ENCODE measurements around the gene MYO5C.
"Not testable (repeated sequence)": the region's sequence is repeated elsewhere in the genome, so short reads cannot be mapped to it uniquely, and the experiment has no call there.

The MYO5C gene

DNA sequence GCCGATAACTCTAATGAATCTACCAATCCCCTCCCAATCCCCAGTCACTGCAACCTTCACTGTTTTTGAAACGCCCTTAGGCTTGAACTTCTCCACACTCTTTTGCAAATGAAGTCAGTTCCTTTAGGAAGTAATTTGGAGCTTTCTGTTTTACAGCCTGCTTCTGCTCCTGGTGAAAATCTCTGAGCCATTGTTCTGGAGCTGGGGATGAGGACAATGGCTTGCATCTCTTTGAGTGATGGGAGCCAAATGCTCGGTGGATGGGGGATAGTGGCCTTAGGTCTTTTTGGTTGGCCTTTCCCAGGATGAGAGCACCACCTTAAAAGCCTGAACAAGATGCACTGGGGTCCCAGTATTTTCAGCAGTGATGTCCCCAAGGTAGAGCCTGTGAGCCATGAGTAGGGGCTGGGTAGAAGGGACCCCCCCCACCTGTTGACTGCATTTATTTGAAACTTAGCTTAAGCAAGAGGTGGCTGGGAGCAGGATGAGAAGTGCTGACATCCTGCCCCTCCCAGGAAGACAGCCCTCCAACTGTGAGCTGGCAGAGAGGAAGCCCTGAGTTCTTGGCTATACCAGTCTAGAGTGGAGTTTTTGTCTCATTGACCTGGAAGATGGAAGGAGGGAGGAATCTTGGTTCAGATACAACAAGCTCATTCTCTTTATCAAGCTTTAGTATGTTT, 7.6 kb upstream of the MYO5C start:
- DNase-seq = no peak

DNA sequence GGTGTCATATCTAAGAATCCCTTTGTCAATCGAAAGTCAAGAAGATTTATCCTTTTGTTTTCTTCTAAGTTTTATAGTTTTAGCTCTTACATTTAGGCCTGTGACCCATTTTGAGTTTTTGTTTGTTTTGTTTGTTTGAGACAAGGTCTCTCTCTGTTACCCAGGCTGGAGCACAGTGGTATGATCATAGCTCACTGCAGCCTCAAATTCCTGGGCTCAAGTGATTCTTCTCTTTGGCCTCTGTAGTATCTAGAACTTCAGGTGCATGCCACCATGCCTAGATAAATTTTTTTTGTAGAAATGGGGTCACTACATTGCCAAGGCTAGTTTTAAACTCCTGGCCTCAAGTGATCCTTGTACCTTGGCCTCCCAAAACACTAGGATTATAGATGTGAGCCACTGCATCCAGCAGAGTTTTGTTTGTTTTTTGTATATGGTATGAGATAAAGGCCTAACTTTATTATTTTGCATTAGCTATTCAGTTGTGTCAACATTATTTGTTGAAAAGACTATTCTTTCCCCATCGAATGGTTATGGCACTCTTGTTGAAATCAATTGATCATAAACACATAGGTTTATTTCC, 5.8 kb upstream of the MYO5C start:
- no peak for DNase-seq

DNA sequence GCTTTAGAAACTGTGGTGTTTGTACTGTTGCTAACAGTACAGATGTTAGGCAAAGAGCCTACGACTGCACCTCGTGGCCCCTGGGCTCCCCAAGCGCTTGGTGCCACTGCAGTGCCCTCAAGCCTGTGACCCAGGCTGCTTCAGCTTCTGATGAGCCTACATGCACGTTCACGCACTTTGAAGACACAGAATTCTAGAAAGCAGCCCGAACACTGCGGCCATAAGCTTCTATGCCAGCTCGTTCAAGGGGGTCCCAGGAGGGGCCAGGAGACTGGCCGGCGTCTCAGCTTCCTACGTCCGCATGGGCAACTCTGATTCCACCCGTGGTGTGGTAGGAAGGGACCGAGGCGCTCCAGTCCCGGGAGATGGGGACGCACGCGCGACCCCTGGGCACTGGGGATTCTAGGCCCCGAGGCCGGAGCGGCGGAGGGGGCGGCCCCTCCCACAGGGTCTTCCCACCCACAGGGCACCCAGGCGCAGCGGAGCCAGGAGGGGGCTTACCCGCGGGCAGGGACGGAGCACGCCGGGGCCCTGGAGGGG, 653 bp downstream of the MYO5C start:
- DNase-seq = no peak

DNA sequence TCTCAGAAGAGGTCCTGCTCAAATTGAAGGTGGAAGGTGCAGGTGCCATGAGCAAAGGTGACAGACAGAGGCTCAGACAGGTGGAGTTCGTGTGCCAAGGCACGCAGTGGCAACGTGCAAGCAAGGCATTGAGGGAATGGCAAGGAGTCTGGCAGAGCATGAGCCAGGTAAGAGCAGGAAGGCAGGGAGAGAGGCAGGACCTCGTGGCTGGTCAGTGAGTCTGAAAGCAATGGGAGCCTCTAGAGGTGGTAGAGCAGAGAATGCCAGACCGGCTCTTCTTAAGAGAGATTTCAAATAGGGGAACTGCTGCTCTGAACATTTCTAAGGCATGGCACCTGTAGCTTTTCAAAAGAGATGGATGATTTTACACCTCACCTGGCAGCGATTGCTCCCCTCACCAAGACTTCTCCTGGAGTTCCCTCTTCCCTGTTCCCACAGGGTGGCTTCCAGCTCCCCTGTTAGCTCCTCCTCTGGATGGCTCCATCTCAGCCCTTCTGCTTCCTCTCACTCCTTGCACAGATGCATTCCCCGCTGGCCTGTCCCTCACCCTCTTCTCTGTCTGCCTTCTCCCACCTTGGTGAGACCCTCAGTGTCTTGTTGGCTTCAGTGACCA, 2.7 kb downstream of the MYO5C start:
- no peak for DNase-seq

DNA sequence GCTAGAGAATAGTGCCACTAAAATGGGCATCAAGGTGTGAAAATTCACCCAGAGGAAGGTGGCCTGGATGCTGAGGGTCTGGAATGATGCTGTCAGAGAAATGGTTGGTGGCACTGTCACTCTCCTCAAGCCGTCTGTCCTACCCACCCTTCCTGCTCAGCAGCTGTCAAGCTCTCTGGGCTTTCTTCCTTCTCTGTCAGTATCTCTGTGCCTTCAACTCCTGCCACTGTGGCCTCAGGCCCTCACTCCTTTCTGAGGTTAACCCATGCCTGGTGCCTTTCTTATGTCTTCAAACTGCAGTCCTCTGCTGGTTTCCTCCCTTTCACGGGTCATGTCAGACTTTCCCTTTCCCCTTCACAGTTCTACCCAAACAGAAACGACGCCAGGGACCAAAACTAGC, 4.4 kb downstream of the MYO5C start:
- DNase-seq = no peak

DNA sequence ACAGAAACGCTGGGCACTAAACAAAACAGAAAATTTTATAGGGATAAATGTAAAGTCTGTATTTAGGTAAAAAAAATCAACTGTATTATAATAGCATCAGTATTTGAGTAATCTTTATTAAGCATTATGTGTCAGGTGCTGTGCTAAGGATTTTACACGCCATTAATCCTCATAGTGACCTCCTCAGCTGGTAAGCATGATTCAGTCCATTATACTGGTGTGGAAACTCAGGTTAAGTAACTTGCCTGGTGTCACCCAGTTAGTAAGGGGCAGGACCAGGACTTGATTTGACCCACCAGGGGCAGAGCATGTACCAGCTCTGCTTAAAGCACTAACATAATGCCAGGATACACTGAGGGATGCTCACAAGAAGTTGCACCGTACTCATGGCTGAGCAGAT, 4.8 kb downstream of the MYO5C start:
- DNase-seq = no peak

DNA sequence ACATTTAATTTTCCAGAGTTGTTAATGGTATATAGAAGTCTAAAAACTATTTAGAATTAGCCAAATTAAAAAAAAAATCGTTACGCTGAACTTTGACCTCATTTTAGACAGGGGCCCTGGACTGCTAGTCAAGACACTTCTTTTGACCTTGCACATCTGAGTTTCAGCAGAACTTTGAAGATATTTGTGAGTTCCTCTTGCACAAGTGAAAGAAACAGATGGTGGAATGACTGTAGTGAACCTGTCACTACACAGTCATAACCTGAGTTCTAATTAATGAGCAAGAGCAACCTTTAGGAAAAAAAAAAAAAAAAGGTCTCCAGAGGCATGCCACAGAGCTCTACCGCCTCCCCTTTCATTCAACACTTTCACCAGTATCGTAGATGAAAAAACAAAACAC, 5.3 kb downstream of the MYO5C start:
- DNase-seq = no peak

DNA sequence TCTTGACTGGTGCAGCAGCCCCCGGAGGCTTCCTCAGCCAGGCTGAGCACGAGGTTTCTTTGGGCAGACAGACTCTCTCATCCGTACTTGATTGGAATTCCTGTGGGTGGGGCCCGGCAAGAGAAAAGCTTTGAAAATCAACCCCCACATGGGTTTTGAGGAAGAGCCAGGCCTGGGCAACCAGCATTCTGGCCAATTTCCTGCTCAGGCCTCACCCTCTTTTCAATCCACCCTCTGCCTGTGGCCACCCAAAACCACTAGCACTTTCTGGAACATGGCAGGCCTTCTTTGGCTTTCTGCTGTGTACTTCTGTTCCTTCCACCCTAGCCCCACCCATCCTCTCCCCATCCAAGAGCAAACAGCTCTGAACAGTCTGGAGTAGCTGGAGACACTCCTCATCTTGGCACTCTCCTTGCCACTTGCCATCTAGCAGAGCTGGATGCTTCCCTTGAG, 5.9 kb downstream of the MYO5C start:
- DNase-seq = no peak

DNA sequence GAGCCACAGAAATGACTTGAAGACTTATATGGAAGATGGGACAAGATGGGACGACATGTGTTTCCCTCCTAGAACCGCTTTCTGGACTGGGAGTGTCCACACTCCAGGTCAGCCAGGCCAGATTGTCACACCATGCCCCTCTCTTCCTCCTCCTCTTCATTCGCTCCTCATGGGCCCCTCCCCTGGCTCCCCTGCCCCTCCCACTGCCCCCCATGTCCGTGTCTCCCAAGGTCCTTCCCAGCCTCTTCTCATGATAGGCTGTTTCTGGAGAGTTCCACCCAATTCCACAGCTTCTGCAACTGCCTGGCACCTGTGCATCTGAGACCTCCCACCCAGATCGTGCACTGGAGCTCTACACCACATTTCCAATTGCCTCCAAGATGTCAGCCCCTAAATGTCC, 6.6 kb downstream of the MYO5C start:
- no peak for DNase-seq

DNA sequence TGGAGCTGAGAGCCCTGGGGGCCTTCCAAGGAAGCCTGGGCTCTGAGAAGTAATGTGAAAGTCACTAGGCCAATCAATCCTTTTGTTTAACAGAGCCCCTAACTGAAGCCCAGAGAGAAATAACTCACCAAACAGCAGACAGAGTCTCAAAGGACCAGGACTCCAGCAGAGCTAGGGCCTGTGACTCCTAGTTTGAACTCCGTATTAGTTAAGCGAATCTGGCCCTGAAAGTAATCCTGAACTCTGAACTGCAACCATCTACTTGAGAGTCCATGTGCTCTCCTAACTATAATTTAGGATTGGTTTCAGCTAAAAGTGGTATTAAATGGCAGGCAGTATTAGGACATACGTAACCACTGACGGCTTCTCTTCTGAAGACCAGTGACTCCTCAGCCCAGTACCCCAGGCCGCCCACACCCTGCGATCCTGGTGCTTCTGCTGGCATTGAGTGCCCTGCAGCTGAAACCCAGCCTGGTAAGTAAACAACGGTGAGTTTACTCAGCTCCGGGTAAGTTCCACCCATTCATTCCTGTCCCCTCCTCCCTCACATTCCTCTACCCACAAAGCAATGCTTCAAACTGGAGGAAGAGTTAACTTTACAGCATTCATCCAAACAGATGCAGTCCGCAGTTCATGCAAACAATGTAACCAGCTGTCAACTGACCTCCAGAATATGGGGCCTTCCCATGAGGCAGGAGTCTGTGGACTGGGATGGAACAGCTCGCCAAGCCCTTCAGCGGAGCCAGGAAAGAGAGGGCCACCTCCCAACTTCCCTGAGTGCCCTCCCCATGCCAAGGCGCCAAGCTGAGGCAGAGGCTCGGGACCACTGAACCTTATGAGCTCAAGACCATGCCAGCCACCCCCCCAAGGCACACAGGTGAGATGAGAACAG, 7.3 kb downstream of the MYO5C start:
- DNase-seq = peak; percentile 14

DNA sequence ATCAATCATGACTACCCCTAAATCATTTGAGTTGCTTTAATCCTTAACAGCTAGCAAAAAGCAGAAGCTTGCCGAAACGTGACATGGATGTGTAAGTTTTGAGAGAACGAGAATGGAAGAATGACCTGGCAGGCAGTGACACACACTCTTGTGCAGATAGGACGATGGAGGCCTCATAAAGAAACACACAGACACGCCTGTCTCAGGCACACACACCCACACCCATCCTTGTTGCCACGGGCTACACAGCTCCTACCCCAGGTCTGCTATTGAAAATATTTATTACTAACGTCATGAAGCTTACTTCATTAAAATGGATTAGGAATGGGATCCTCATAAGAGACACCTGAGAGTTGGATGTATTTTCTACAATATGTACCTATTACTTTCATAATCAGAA, 8.5 kb downstream of the MYO5C start:
- no peak for DNase-seq

DNA sequence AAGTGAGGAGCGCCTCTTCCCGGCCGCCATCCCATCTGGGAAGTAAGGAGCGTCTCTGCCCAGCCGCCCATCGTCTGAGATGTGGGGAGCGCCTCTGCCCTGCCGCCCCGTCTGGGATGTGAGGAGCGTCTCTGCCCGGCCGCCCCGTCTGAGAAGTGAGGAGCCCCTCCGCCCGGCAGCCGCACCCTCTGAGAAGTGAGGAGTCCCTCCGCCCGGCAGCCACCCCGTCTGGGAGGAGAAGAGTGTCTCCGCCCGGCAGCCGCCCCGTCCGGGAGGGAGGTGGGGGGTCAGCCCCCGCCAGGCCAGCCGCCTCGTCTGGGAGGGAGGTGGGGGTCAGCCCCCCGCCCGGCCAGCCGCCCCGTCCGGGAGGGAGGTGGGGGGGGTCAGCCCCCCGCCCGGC, 9.7 kb downstream of the MYO5C start:
- DNase-seq = not testable (repeated sequence)

DNA sequence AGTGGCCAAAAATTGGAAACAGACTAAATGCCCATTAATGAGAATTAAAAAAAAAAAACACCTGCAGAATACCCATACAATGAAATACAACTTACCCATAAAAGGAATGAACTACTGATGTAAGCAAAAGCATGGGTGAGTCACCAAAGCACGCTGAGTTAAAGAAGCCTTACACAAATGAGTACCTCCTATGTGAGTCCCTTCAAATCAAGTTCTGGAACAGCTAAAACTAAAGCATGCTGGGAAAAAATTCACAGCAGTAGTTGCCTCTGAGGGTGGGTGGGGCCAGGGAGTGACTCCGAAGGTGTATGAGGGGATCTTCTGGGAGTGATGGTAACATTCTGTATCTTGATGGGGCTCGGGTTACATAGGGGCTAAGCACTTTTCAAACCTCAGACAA, 11.4 kb downstream of the MYO5C start:
- no peak for DNase-seq

DNA sequence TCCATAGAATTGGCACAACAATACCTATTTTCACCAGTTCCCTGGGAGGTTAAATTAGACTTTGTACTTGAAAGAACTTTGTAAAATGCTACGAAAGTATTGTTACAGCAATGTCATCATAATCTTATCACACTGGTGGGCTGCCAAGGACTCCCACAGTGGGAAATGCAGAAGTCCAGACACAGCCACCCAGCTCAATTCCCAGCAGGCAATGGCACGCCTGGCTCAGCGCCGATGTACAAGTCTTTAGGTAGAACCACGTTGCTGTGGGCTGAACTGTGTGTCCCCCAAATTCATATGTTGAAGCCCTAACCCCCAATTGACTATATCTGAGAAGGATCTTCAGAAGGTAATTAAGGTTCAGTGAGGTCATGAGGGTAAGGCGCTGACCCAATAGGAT, 12.3 kb downstream of the MYO5C start:
- no peak for DNase-seq

DNA sequence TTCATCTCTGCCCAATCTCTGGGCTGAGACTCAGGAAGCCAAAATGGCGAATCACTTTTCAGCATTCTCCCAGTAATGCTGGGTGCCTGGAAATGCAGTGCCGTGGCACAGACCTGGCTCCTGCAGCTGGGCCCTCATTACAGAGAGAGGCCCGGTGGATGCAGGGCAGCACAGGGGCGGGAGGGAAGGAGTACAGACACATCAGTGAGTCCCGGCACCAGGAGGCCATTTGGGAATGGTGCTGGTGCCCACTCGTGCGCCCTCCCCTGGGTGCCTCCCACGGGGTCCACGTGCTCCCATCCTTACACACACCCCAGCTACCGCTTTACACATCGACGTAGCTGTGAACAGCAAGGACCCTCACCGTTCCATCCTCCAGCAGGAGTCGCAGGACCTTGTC, 13.2 kb downstream of the MYO5C start:
- no peak for DNase-seq

DNA sequence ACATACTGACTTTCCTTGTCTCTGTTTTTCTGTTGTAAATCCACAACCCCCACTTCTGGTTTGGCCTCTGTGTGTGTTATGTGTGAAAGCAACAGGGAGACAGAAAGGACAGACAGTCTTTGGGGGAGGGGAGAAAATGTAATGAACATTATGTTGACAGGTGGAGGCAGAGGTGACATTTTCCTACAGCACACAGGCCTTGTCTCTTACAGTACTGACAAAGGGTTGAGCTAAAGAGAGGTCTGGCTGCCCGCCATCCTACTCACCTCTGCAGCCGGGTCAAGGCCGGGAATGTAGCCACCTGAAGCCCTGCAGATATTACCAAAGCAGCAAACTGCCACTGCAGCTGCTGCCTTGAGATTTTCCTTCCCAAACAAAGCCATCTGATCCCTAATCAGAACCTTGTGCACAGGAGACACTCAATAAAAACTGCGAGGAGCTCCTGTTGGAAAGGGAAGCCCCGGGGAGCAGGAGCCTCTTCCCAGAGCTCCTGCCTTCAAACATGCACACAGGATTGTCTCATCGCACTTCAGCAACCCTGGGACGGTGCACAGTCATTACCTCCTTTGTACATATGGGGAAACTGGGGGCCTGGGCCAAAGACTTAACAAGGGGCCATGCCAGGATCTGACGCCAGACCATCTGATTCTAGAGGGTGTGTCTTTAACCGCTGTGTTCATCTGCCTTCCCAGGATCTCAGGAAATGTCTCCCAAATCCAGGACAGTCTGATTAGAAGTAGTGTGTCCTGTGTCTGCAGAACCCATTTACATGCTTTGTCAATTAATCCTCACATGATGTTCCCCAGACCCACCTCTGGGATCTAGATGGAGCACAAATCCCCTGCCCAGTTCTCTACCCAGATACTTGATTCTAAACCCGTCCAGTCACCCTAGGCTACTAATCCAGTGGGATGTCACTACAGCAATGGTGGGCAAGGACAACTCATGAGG, 14.2 kb downstream of the MYO5C start:
- DNase-seq = no peak

DNA sequence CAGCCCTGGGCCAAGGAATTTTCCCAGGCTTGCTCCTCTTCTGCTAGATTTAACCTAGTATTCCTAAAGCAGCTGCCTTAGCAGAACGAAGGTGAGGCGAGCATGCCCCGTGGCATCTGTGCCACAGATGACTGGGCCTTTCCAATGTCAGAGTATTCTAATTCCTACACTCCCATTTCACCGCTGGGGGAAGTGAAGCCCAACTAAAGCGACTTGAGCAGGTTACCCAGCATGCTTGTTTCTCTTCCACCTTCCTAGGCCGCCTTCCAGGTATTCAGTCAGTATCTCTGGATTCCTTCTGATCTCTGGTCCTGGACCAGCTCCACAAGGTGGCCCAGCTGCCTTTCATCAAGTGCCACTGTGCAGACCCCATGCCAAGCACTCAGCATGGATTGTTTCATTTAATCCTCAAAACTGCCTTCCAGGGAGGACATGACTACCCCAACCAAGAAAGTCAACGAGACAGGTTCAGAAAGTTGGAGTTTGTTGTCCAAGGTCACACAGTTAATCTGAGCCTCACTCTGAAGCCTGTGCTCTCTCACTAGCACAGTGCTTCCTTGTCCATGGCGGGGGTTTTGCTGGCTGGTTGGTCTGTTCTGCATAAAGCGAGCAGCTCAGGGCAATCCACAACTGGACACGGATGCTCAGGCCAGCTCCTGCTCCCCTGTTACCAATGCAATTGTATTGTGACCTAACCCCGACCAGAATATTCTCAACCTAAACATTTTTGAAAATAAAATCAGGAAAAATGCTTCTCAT, 15.1 kb downstream of the MYO5C start:
- no peak for DNase-seq

DNA sequence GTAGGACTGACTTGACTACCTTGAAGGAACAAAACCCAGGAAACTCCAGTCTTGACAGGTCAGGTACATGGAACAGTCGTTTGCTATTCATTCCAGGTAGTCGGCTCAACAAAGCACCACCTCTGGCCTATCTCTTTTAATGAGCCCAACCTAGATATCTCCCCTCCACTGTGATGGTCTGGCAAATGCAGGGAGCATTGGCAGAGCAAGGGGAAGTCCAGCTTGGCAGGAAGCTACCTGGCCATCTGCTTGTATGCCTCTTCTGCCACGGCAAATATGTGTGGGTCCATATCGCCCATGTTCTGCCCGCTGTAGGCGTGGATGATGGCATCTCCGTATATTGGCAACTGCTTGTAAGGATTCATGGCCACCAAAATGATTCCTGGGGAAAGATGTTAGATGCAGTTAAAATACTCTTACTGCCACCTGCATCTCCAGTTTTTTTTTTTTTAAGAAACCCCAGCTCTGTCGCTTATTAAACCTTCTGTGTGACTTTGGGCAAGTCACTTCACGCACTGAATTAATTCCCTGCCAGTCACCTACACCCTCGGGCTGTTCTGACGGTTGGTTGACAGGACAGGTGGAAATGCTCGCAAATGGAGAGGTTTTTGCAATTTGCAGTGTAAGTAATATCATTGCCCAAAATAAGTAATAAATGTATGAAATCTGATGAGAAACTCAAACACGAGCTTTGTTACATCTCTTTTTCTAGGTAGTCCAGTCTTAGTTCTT, 16.8 kb downstream of the MYO5C start:
- DNase-seq = no peak

DNA sequence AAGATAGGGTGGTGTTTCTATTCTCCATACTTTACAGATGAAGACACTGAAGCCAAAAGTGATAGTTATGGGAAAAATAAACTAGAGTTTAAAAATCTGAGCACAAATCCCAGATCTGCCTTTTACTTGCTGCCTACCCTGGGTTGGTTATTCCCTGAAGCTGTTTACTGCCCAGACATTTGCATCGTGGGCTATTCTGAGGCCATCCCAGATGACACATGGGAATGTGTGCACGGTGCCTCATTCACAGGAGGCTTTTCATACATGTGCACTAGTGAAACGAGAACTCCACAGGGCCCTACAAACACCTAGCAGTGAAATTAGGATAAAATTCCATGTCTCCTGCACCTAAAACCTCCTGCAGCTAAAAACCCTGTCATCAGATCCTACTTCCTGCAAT, 17.5 kb downstream of the MYO5C start:
- DNase-seq = no peak

DNA sequence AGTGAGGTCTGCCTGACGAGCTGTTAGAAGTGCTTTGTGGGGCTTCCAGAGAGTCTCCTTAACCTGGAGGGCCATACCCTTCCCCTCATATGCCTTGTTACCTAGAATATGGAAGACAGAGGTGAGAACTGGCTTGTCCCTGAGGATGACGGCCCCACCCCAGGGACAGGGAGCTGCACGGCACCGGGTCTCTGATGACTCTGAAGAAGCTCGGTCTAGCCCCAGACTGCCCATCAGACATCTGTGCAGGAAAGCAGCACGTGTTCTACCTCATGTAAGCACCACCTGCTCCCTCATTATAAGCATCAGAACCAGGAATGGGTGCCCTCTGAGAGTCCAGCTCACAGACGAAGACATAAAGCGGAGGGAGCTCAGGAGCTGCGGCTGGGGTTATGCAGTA, 18.0 kb downstream of the MYO5C start:
- no peak for DNase-seq
